D721Med (cell line): ENCODE results near the gene HOXA10.

Source experiments
- DNase-seq: peaks from one replicate; pipeline ENCODE4 v3.0.0; 2011; ENCODE audit warnings: low spot score; ENCODE audit not compliant: insufficient read length
- FAIRE-seq: peaks from 2 replicates; lab custom pipeline; 2011; peaks lifted over from hg19 to GRCh38; lab: Jason Lieb, UNC
- CTCF ChIP-seq: IDR thresholded peaks from 2 replicates; pipeline ENCODE4 v1.5.1; 2012; ENCODE audit warnings: mild to moderate bottlenecking, control low read depth; ENCODE audit not compliant: insufficient read depth; ENCODE audit errors: missing control alignments

HOXA10 gene

GRCh38 chr7:27203365-27203953 lies 29.3 kb upstream of the HOXA10 start:
- FAIRE-seq (no peak), DNase-seq (no peak)
- TF ChIP-seq CTCF, result no peak

GRCh38 chr7:27202862-27203134 lies 28.7 kb upstream of the HOXA10 start:
- DNase-seq (no peak), FAIRE-seq (no peak)
- TF ChIP-seq CTCF, result no peak

- TF ChIP-seq CTCF, result no peak
- FAIRE-seq (no peak), DNase-seq (no peak)
Observed at GRCh38 chr7:27202018-27202861, 28.1 kb upstream of the HOXA10 start.

GRCh38 chr7:27201580-27202017 lies 27.5 kb upstream of the HOXA10 start:
- FAIRE-seq (no peak), DNase-seq (no peak)
- no peak for TF ChIP-seq CTCF

GRCh38 chr7:27200761-27201579 lies 26.9 kb upstream of the HOXA10 start:
- FAIRE-seq (no peak), DNase-seq (no peak)
- no peak for TF ChIP-seq CTCF

GRCh38 chr7:27199849-27200760 lies 26.0 kb upstream of the HOXA10 start, which contains the start of gene HOXA13:
Gene HOXA13 (minus strand): TSS chr7:27200091. CDS start chr7:27200077, 14 bp downstream.
- DNase-seq, result no peak
- TF ChIP-seq CTCF, result no peak
- no peak for FAIRE-seq
